Stimulated activated CD8-positive, alpha-beta memory T cell treated with anti-CD3 and anti-CD28 coated beads, Interleukin-15, amount 100 ng/mL, for 4 hours (primary cell): Measurements from ENCODE around the gene LAD1.

Experiments used
- DNase-seq, 2 donors: peaks; one replicate each; pipeline ENCODE4 v3.0.0-alpha.2; 2020; ENCODE audit warnings: low read depth in 2 of 2

Gene LAD1

GRCh38 chr1:201363467-201363866 is 35.7 kb downstream of the LAD1 start:
- no peak for DNase-seq

GRCh38 chr1:201362906-201363305 is 36.2 kb downstream of the LAD1 start:
- no peak for DNase-seq

GRCh38 chr1:201361652-201362504 is 37.2 kb downstream of the LAD1 start:
- no peak for DNase-seq

- no peak for DNase-seq
These were observed 38.0 kb downstream of the LAD1 start for GRCh38 chr1:201360901-201361651.

- DNase-seq: no peak
These were observed 38.6 kb downstream of the LAD1 start for GRCh38 chr1:201360486-201360885.

GRCh38 chr1:201359873-201360210 is 39.3 kb downstream of the LAD1 start:
- no peak for DNase-seq

GRCh38 chr1:201359031-201359872 is 39.9 kb downstream of the LAD1 start:
- DNase-seq: no peak

GRCh38 chr1:201358596-201358995 is 40.5 kb downstream of the LAD1 start:
- no peak for DNase-seq

- no peak for DNase-seq
These were observed 41.3 kb downstream of the LAD1 start for GRCh38 chr1:201357636-201358348.

GRCh38 chr1:201357211-201357610 is 41.9 kb downstream of the LAD1 start:
- DNase-seq: no peak

GRCh38 chr1:201356701-201357100 is 42.4 kb downstream of the LAD1 start:
- DNase-seq: no peak

- DNase-seq: no peak
These were observed 42.9 kb downstream of the LAD1 start for GRCh38 chr1:201356236-201356635.

- DNase-seq: no peak
These were observed 43.7 kb downstream of the LAD1 start for GRCh38 chr1:201355471-201355870.

GRCh38 chr1:201354901-201355295 is 44.2 kb downstream of the LAD1 start:
- no peak for DNase-seq

- no peak for DNase-seq
These were observed 44.8 kb downstream of the LAD1 start for GRCh38 chr1:201354151-201354900.

- DNase-seq: no peak
These were observed 45.8 kb downstream of the LAD1 start for GRCh38 chr1:201353186-201353940.

GRCh38 chr1:201351617-201352016 is 47.5 kb downstream of the LAD1 start:
- DNase-seq: no peak

- DNase-seq: no peak
These were observed 48.2 kb downstream of the LAD1 start for GRCh38 chr1:201350884-201351283.

GRCh38 chr1:201350361-201350725 is 48.8 kb downstream of the LAD1 start:
- DNase-seq: no peak

GRCh38 chr1:201349092-201349491 is 50.0 kb downstream of the LAD1 start:
- no peak for DNase-seq
